Stomach (tissue), 4 donors: Measurements from ENCODE around the gene PBX3.

Source experiments
- CTCF ChIP-seq, 7 experiments: fragments of 450-650 bp in 4 of 7; fragments of 200-600 bp in 3 of 7; sonication (generic) in 3 of 7; IDR thresholded peaks; one replicate each; pipeline ENCODE4 v1.5.1; 2016 to 2019; ENCODE audit warnings: antibody characterized with exemption in 7 of 7, control low read depth in 2 of 7, mild to moderate bottlenecking in 1 of 7
- EP300 ChIP-seq: sonication (generic); formaldehyde crosslinking; IDR thresholded peaks from one replicate; pipeline ENCODE4 v1.6.1; 2017; ENCODE audit warnings: antibody characterized with exemption
- POLR2A ChIP-seq, 4 donors: fragments of 450-650 bp; IDR thresholded peaks; one replicate each; pipeline ENCODE4 v1.6.1; 2016; ENCODE audit warnings: antibody characterized with exemption in 4 of 4, control low read depth in 2 of 4, mild to moderate bottlenecking in 1 of 4, moderate library complexity in 1 of 4
- POLR2AphosphoS5 ChIP-seq, 3 donors: sonication (generic); formaldehyde crosslinking; IDR thresholded peaks; one replicate each; pipeline ENCODE4 v1.6.1; 2016; ENCODE audit warnings: antibody characterized with exemption in 3 of 3

DNA sequence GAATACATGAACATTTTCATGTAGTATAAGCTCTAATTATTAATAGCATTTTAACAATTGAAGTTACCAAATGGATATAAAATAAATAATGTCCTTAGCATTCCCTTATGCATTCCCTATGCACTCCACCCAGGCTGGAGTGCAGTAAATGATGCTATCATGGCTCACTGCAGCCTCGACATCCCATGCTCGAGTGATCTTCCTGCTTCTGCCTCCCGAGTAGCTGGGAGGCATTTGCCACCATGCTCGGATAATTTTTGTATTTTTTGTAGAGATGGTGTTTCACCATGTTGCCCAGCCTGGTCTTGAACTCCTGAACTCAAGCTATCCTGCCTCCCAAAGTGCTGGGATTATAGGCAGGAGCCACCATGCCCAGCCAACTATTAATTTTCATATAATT is 184.0 kb downstream of the PBX3 start:
- TF ChIP-seq POLR2A (IDR thresholded peaks at IDR 0.05) (no peak), CTCF (IDR thresholded peaks at IDR 0.05) (no peak), POLR2AphosphoS5 (IDR thresholded peaks at IDR 0.05) (no peak), EP300 (no peak)
